Keratinocyte (primary cell): ENCODE measurements around the gene POMT1.

Source experiments
- EZH2 ChIP-seq: IDR thresholded peaks from one replicate; pipeline ENCODE4 v1.6.1; 2012; ENCODE audit warnings: inconsistent platforms, mild to moderate bottlenecking, low read length, moderate library complexity
- TF ChIP-seq, protein P1 (sequence below), 3 experiments: IDR thresholded peaks in 1 of 3; conservative IDR thresholded peaks in 1 of 3; optimal IDR thresholded peaks in 1 of 3; 2 replicates in 2 of 3; 3 replicates in 1 of 3; pipeline versions ENCODE3 to v1.5.1; 2011; ENCODE audit warnings: low read length in 3 of 3, mild to moderate bottlenecking in 3 of 3, moderate library complexity in 2 of 3, control low read depth in 1 of 3, inconsistent platforms in 1 of 3; ENCODE audit not compliant: insufficient read depth in 2 of 3; ENCODE audit errors: extremely low read depth in 1 of 3

DNA sequence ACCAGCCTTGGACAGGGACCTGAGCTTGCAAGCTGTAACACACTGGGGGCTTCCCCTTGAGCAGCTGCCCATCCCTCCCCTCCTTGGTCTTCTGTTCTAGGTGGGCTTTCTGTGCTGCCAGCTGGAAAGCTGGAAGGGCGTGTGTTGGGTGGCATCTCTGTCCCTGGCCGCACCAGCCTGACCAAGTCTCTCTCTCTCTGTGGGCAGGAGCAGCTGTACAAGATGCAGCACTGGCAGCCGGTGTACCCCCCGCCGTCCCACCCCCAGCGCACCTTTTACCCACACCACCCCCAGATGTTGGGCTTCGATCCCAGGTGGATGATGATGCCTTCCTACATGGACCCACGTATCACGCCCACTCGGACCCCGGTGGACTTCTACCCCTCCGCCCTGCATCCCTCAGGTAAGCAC, 32.1 kb upstream of the POMT1 start:
- TF ChIP-seq, protein P1, sequence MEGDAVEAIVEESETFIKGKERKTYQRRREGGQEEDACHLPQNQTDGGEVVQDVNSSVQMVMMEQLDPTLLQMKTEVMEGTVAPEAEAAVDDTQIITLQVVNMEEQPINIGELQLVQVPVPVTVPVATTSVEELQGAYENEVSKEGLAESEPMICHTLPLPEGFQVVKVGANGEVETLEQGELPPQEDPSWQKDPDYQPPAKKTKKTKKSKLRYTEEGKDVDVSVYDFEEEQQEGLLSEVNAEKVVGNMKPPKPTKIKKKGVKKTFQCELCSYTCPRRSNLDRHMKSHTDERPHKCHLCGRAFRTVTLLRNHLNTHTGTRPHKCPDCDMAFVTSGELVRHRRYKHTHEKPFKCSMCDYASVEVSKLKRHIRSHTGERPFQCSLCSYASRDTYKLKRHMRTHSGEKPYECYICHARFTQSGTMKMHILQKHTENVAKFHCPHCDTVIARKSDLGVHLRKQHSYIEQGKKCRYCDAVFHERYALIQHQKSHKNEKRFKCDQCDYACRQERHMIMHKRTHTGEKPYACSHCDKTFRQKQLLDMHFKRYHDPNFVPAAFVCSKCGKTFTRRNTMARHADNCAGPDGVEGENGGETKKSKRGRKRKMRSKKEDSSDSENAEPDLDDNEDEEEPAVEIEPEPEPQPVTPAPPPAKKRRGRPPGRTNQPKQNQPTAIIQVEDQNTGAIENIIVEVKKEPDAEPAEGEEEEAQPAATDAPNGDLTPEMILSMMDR (optimal IDR thresholded peaks at IDR 0.05 in 1 of 3, IDR thresholded peaks at IDR 0.05 in 1 of 3, conservative IDR thresholded peaks at IDR 0.05 in 1 of 3; ENCODE audit: extremely low read depth in 1 of 3, insufficient read depth in 2 of 3, low read length in 3 of 3), result no peak
- no peak for TF ChIP-seq EZH2
